ENCODE results near the gene NDUFA11. TPM values are rescaled to one million over a fixed set of nuclear protein-coding genes. Genes with fewer than 3 reads are reported as not detected.
"Not testable (repeated sequence)": the region's sequence is repeated elsewhere in the genome, so short reads cannot be mapped to it uniquely, and the experiment has no call there.

NDUFA11 gene
- polyA plus RNA-seq, 3 donors: 188 to 552 (median 396) TPM

DNA sequence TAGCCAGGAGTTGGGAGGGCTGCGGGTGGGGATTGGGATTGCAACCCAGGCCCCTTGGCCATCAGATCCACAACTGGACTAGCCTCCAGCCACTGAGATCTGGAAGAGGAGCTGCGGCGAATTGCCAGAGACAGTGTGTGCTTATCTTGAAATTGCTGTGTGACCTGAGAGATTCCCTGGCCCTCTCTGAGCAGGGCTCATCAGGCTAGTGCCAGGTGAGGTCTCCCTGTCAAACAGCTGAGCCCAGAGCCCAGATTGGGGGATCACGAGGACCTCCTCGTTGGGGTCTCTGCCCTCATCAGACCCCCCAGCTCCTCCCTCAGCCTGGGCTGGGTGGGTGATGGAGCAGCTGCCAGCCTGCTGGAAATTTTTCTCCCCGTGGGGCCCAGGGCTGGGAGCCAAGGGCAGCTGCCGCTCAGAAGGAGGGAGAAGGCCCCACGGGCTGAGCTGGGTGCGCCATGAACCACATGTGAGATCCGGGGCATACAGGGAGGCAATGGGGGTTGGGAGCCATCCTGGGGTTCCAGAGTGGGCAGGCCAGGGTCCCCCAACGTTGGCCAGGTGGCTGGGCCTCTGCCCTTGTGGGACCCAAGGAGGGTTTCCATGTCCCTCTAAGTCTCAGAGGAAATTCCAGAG is 40.4 kb downstream of the NDUFA11 start:
- intact Hi-C loops (cut with micrococcal nuclease): no loop called here
- Histone ChIP-seq H3K79me2 (ENCODE audit: insufficient read depth, low read length) (no peaks in the 10 kb centered on the region), H3K4me2 (replicated peaks; ENCODE audit: extremely low read depth, low read length, poor library complexity, severe bottlenecking) (no peak overlapping the region), H3K4me1 (ENCODE audit: control insufficient read depth in 1 of 2, insufficient read depth in 2 of 2, low read length in 2 of 2) (no peaks in the 10 kb centered on the region), H3K9ac (ENCODE audit: insufficient read depth, low read length, poor library complexity, severe bottlenecking) (no peak overlapping the region), H3K27me3 (ENCODE audit: control insufficient read depth in 2 of 2, insufficient read depth in 2 of 2, low read length in 2 of 2) (no peaks in the 10 kb centered on the region), H4K20me1 (ENCODE audit: insufficient read depth, low read length) (no peaks in the 10 kb centered on the region), H3K36me3 (replicated peaks in 1 of 2; ENCODE audit: control insufficient read depth in 1 of 2, insufficient read depth in 2 of 2, low read length in 2 of 2) (no peaks in the 10 kb centered on the region), H3K27ac (ENCODE audit: low read depth in 1 of 2, low read length in 2 of 2) (no peak overlapping the region), H3K9me3 (replicated peaks in 1 of 2; ENCODE audit: control insufficient read depth in 1 of 2, insufficient read depth in 1 of 2, low read length in 2 of 2) (no peaks in the 10 kb centered on the region), H3K4me3 (replicated peaks in 1 of 3; ENCODE audit: low read depth in 2 of 3, low read length in 3 of 3) (no peak overlapping the region), H2AFZ (ENCODE audit: insufficient read depth, low read depth, low read length, poor library complexity, severe bottlenecking) (no peak overlapping the region)
- peaks cover 1 to 4% (median 3%) of the 10 kb centered on the region in 3 donors for H3K27me3 Mint-ChIP-seq (ENCODE audit: low read depth in 3 of 3)
- TF ChIP-seq, protein P1, sequence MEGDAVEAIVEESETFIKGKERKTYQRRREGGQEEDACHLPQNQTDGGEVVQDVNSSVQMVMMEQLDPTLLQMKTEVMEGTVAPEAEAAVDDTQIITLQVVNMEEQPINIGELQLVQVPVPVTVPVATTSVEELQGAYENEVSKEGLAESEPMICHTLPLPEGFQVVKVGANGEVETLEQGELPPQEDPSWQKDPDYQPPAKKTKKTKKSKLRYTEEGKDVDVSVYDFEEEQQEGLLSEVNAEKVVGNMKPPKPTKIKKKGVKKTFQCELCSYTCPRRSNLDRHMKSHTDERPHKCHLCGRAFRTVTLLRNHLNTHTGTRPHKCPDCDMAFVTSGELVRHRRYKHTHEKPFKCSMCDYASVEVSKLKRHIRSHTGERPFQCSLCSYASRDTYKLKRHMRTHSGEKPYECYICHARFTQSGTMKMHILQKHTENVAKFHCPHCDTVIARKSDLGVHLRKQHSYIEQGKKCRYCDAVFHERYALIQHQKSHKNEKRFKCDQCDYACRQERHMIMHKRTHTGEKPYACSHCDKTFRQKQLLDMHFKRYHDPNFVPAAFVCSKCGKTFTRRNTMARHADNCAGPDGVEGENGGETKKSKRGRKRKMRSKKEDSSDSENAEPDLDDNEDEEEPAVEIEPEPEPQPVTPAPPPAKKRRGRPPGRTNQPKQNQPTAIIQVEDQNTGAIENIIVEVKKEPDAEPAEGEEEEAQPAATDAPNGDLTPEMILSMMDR (IDR thresholded peaks at IDR 0.05): no peak
- no peak overlapping the region for H3K27ac Mint-ChIP-seq
- H3K36me3 Mint-ChIP-seq: no peaks in the 10 kb centered on the region
- no peak overlapping the region for H3K4me3 Mint-ChIP-seq
- DNase-seq: no peak
- H3K4me1 Mint-ChIP-seq: no peaks in the 10 kb centered on the region
- peaks cover 0 to 3% (median 0%) of the 10 kb centered on the region in 7 donors for H3K9me3 Mint-ChIP-seq
- 72% methylated on average over 5 of the region's 11 CpGs for WGBS (ENCODE audit: insufficient coverage)

DNA sequence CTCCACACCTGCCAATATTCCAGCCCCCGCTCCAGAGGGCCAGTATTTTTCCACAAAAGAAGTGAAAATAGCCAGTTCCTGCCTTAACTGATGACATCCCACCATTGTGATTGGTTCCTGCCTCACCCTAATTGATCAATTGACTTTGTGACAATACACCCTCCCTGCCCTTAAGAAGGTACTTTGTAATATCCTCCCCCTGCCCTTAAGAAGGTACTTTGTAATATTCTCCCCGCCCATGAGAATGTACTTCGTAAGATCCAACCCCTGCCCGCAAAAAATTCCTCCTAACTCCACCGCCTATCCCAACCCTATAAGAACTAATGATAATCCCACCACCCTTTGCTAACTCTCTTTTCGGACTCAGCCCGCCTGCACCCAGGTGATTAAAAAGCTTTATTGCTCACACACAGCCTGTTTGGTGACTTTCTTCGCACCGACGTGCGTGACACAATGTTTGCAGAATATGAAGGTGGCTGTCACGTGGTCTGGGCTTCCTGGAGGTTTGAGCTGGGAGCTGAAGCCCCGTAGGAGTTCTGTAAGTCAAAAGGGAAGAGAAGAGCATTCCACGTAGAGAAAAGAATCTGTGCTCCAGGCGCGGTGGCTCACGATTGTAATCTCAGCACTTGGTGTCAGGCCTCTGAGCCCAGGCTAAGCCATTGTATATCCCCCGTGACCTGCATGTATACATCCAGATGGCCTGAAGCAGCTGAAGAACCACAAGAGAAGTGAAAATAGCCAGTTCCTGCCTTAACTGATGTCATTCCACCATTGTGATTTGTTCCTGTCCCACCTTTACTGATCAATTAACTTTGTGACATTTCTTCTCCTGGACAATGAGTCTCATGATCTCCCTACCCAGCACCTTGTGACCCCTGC is 46.1 kb downstream of the NDUFA11 start:
- 92% methylated on average over 17 of the region's 18 CpGs for WGBS (ENCODE audit: insufficient coverage)
- Mint-ChIP-seq H3K4me3 (no peak overlapping the region), H3K27ac (no peak overlapping the region), H3K4me1 (no peaks in the 10 kb centered on the region), H3K9me3 (peaks cover 0 to 3% (median 2%) of the 10 kb centered on the region in 7 donors), H3K27me3 (ENCODE audit: low read depth in 3 of 3) (peaks cover 0 to 2% (median 0%) of the 10 kb centered on the region in 3 donors), H3K36me3 (no peaks in the 10 kb centered on the region)
- no peak for DNase-seq
- H3K79me2 ChIP-seq (ENCODE audit: insufficient read depth, low read length): no peaks in the 10 kb centered on the region
- TF ChIP-seq, protein P1 (IDR thresholded peaks at IDR 0.05): no peak
- H3K36me3 ChIP-seq (replicated peaks in 1 of 2; ENCODE audit: control insufficient read depth in 1 of 2, insufficient read depth in 2 of 2, low read length in 2 of 2): no peaks in the 10 kb centered on the region
- H3K27ac ChIP-seq (ENCODE audit: low read depth in 1 of 2, low read length in 2 of 2): no peak overlapping the region
- H3K4me2 ChIP-seq (replicated peaks; ENCODE audit: extremely low read depth, low read length, poor library complexity, severe bottlenecking): no peak overlapping the region
- no peaks in the 10 kb centered on the region for H3K27me3 ChIP-seq (ENCODE audit: control insufficient read depth in 2 of 2, insufficient read depth in 2 of 2, low read length in 2 of 2)
- H2AFZ ChIP-seq (ENCODE audit: insufficient read depth, low read depth, low read length, poor library complexity, severe bottlenecking): no peak overlapping the region
- no peak overlapping the region for H3K9ac ChIP-seq (ENCODE audit: insufficient read depth, low read length, poor library complexity, severe bottlenecking)
- H4K20me1 ChIP-seq (ENCODE audit: insufficient read depth, low read length): no peaks in the 10 kb centered on the region
- peaks cover 0 to 3% of the 10 kb centered on the region in 2 donors for H3K9me3 ChIP-seq (replicated peaks in 1 of 2; ENCODE audit: control insufficient read depth in 1 of 2, insufficient read depth in 1 of 2, low read length in 2 of 2)
- no peak overlapping the region for H3K4me3 ChIP-seq (replicated peaks in 1 of 3; ENCODE audit: low read depth in 2 of 3, low read length in 3 of 3)
- no peaks in the 10 kb centered on the region for H3K4me1 ChIP-seq (ENCODE audit: control insufficient read depth in 1 of 2, insufficient read depth in 2 of 2, low read length in 2 of 2)
- intact Hi-C loops (cut with micrococcal nuclease): no loop called here

DNA sequence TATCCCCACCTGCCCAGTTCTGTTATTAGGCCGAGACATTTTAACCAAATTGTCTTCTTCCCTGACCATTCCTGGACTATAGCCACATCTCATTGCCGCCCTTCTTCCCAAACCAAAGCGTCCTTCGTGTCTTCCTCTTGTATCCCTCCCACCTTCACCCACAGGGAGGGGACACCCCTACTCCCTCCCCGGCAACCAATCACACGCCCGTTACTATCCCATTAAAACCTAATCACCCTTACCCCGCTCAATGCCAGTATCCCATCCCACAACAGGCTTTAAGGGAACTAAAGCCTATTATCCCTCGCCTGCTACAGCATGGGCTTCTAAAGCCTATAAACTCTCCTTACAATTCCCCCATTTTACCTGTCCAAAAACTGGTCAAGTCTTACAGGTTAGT is 48.4 kb downstream of the NDUFA11 start:
- intact Hi-C loops (cut with micrococcal nuclease): not testable (repeated sequence)

More for the DNA sequence above, 48.4 kb downstream of the NDUFA11 start:
- H3K27me3 ChIP-seq (ENCODE audit: control insufficient read depth in 2 of 2, insufficient read depth in 2 of 2, low read length in 2 of 2); H3K27me3 Mint-ChIP-seq (ENCODE audit: low read depth in 3 of 3); H3K4me1 Mint-ChIP-seq; H3K9me3 ChIP-seq (replicated peaks in 1 of 2; ENCODE audit: control insufficient read depth in 1 of 2, insufficient read depth in 1 of 2, low read length in 2 of 2); H3K4me2 ChIP-seq (replicated peaks; ENCODE audit: extremely low read depth, low read length, poor library complexity, severe bottlenecking); H3K9ac ChIP-seq (ENCODE audit: insufficient read depth, low read length, poor library complexity, severe bottlenecking); H3K4me3 ChIP-seq (replicated peaks in 1 of 3; ENCODE audit: low read depth in 2 of 3, low read length in 3 of 3); H3K36me3 Mint-ChIP-seq; H3K9me3 Mint-ChIP-seq; H3K4me3 Mint-ChIP-seq; H3K36me3 ChIP-seq (replicated peaks in 1 of 2; ENCODE audit: control insufficient read depth in 1 of 2, insufficient read depth in 2 of 2, low read length in 2 of 2); H3K27ac Mint-ChIP-seq; H3K4me1 ChIP-seq (ENCODE audit: control insufficient read depth in 1 of 2, insufficient read depth in 2 of 2, low read length in 2 of 2); H4K20me1 ChIP-seq (ENCODE audit: insufficient read depth, low read length); H2AFZ ChIP-seq (ENCODE audit: insufficient read depth, low read depth, low read length, poor library complexity, severe bottlenecking); DNase-seq; H3K79me2 ChIP-seq (ENCODE audit: insufficient read depth, low read length); H3K27ac ChIP-seq (ENCODE audit: low read depth in 1 of 2, low read length in 2 of 2): not testable (repeated sequence)
- WGBS (ENCODE audit: insufficient coverage): 97% methylated on average over 9 of the region's 9 CpGs
